Osteoblast (primary cell): Measurements from ENCODE around the gene CRTC1. TPM values are rescaled to one million over a fixed set of nuclear protein-coding genes. Genes with fewer than 3 reads are reported as not detected.

ENCODE experiments used
- DNase-seq: peaks from one replicate; pipeline ENCODE4 v3.0.0; 2011; ENCODE audit warnings: low spot score, mixed read lengths; ENCODE audit not compliant: insufficient read length; ENCODE audit errors: missing footprints
- H2AFZ ChIP-seq: 2 replicates; pipeline ENCODE4 v1.6.0; 2011; ENCODE audit warnings: mild to moderate bottlenecking, low read length
- H3K27ac ChIP-seq: 2 replicates; pipeline ENCODE4 v1.5.1; 2011; ENCODE audit warnings: mild to moderate bottlenecking, low read depth, low read length, moderate library complexity
- H3K27me3 ChIP-seq: 2 replicates; pipeline ENCODE4 v1.6.0; 2012; ENCODE audit warnings: mild to moderate bottlenecking, control low read depth, inconsistent platforms, low read length, moderate library complexity; ENCODE audit not compliant: insufficient read depth
- H3K36me3 ChIP-seq: 2 replicates; pipeline ENCODE4 v1.5.1; 2011; ENCODE audit warnings: mild to moderate bottlenecking, low read length, control low read depth, moderate library complexity; ENCODE audit not compliant: insufficient read depth
- H3K4me1 ChIP-seq: 2 replicates; pipeline ENCODE4 v1.5.1; 2011; ENCODE audit warnings: mild to moderate bottlenecking, low read length, control low read depth, moderate library complexity; ENCODE audit not compliant: insufficient read depth
- H3K4me2 ChIP-seq: 2 replicates; pipeline ENCODE4 v1.6.0; 2011; ENCODE audit warnings: mild to moderate bottlenecking, low read length; ENCODE audit not compliant: insufficient read depth
- H3K4me3 ChIP-seq: fragments of 200-600 bp; sonication (generic); 3 replicates; pipeline ENCODE4 v1.5.1; 2012; ENCODE audit warnings: mild to moderate bottlenecking, low read length, inconsistent platforms; ENCODE audit not compliant: insufficient read depth
- H3K79me2 ChIP-seq: 2 replicates; pipeline ENCODE4 v1.6.0; 2012; ENCODE audit warnings: mild to moderate bottlenecking, low read length, control low read depth, inconsistent platforms; ENCODE audit not compliant: insufficient read depth
- H3K9me3 ChIP-seq: 2 replicates; pipeline ENCODE4 v1.5.1; 2011; ENCODE audit warnings: low read depth, low read length, control low read depth
- H4K20me1 ChIP-seq: 2 replicates; pipeline ENCODE4 v1.6.0; 2012; ENCODE audit warnings: mild to moderate bottlenecking, low read length, control low read depth; ENCODE audit not compliant: insufficient read depth
- CTCF ChIP-seq: IDR thresholded peaks from 2 replicates; pipeline ENCODE4 v1.5.1; 2011; ENCODE audit warnings: mild to moderate bottlenecking, low read depth, low read length, moderate library complexity; ENCODE audit errors: extremely low read depth
- total RNA-seq: library from RNA; depleted of rRNA; stranded (reverse); fragments of >200 nt; gene quantifications from 2 replicates; pipeline ENCODE4 v1.2.3, GENCODE V29; 2012

The CRTC1 gene
- total RNA-seq, 1 donor: 4.0 TPM

- peaks cover 2% of the 10 kb centered on the region for H4K20me1 ChIP-seq
- H3K4me3 ChIP-seq: peak overlapping the region; percentile 94
- peaks cover 7% of the 10 kb centered on the region for H3K4me1 ChIP-seq
- no peaks in the 10 kb centered on the region for H3K27me3 ChIP-seq
- H2AFZ ChIP-seq: peak overlapping the region; percentile 90
- H3K79me2 ChIP-seq: peaks cover 37% of the 10 kb centered on the region
- no peak for TF ChIP-seq CTCF
- no peaks in the 10 kb centered on the region for H3K36me3 ChIP-seq
- H3K4me2 ChIP-seq: peak overlapping the region; percentile 82
- DNase-seq: peak; percentile 99
- H3K27ac ChIP-seq: no peak overlapping the region
- H3K9me3 ChIP-seq: no peaks in the 10 kb centered on the region
These were observed 47.1 kb upstream of the CRTC1 start for GRCh38 chr19:18636183-18636968.

GRCh38 chr19:18636969-18637629 lies 46.4 kb upstream of the CRTC1 start, which contains the start of gene KLHL26:
Gene KLHL26, plus strand, starts transcription at chr19:18637028. Its CDS starts 27 bp downstream, at chr19:18637055.
- DNase-seq: peak; percentile 34
- Histone ChIP-seq H4K20me1 (peaks cover 2% of the 10 kb centered on the region), H2AFZ (peak within 1 kb of the TSS; percentile 90), H3K9me3 (no peaks in the 10 kb centered on the region), H3K79me2 (peaks cover 41% of the 10 kb centered on the region), H3K4me3 (peak within 1 kb of the TSS; percentile 94), H3K4me2 (peak within 1 kb of the TSS; percentile 95), H3K27me3 (no peaks in the 10 kb centered on the region), H3K4me1 (peaks cover 7% of the 10 kb centered on the region), H3K36me3 (no peaks in the 10 kb centered on the region), H3K27ac (peak within 1 kb of the TSS; percentile 71)
- no peak for TF ChIP-seq CTCF

GRCh38 chr19:18637673-18638630 lies 45.5 kb upstream of the CRTC1 start:
- Histone ChIP-seq H3K27ac (peak overlapping the region; percentile 71), H3K4me1 (peaks cover 7% of the 10 kb centered on the region)

More at GRCh38 chr19:18637673-18638630, 45.5 kb upstream of the CRTC1 start:
- Histone ChIP-seq H3K9me3 (no peaks in the 10 kb centered on the region), H2AFZ (no peak overlapping the region), H3K36me3 (no peaks in the 10 kb centered on the region), H4K20me1 (peaks cover 2% of the 10 kb centered on the region), H3K27me3 (no peaks in the 10 kb centered on the region), H3K4me2 (peak overlapping the region; percentile 95), H3K4me3 (peak overlapping the region; percentile 94), H3K79me2 (peaks cover 42% of the 10 kb centered on the region)
- DNase-seq: peak; percentile 86
- no peak for TF ChIP-seq CTCF
